OCI-LY1 (cell line): Measurements from ENCODE around the gene PCSK5.

Experiments used
- CTCF ChIP-seq: fragments of 200-600 bp; sonication (generic), shearing (Covaris generic); IDR thresholded peaks from 2 replicates; pipeline ENCODE4 v1.5.1; 2017; ENCODE audit warnings: mild to moderate bottlenecking, antibody characterized with exemption, low read length, moderate library complexity, mixed read lengths
- EZH2 ChIP-seq: fragments of 200-600 bp; sonication (generic), shearing (Covaris generic); IDR thresholded peaks from 2 replicates; pipeline ENCODE4 v1.8.0; 2017; ENCODE audit warnings: borderline replicate concordance, mixed run types, mild to moderate bottlenecking, antibody characterized with exemption, low read length, moderate library complexity, mixed read lengths

- no peak for TF ChIP-seq CTCF
- TF ChIP-seq EZH2 = no peak
Measured at GRCh38 chr9:76374783-76375559, 484.5 kb downstream of the PCSK5 start.
